Measurements from ENCODE around the gene SBF2.
"Not testable (repeated sequence)": the region's sequence is repeated elsewhere in the genome, so short reads cannot be mapped to it uniquely, and the experiment has no call there.

SBF2 gene

GRCh38 chr11:10108915-10109680, 184.9 kb downstream of the SBF2 start:
- peak in 1 of 2 experiments; percentile 24 for DNase-seq

GRCh38 chr11:10107497-10107896, 186.5 kb downstream of the SBF2 start:
- DNase-seq = no peak

- no peak for DNase-seq
Observed at GRCh38 chr11:10097615-10098014, 196.4 kb downstream of the SBF2 start.

GRCh38 chr11:10096987-10097386, 197.0 kb downstream of the SBF2 start:
- DNase-seq = no peak

- DNase-seq = no peak
Observed at GRCh38 chr11:10095412-10096208, 198.4 kb downstream of the SBF2 start.

- no peak for DNase-seq
Observed at GRCh38 chr11:10092426-10092825, 201.6 kb downstream of the SBF2 start.

GRCh38 chr11:10091314-10092045, 202.5 kb downstream of the SBF2 start:
- DNase-seq = no peak

- not testable (repeated sequence) for DNase-seq
Observed at GRCh38 chr11:10087923-10088225, 206.1 kb downstream of the SBF2 start.

GRCh38 chr11:10087186-10087922, 206.7 kb downstream of the SBF2 start:
- DNase-seq = peak; percentile 56 to 63

- no peak for DNase-seq
Observed at GRCh38 chr11:10080138-10080537, 213.9 kb downstream of the SBF2 start.

GRCh38 chr11:10076458-10077141, 217.4 kb downstream of the SBF2 start:
- no peak for DNase-seq

GRCh38 chr11:10075141-10075540, 218.9 kb downstream of the SBF2 start:
- DNase-seq = no peak

GRCh38 chr11:10072841-10073240, 221.2 kb downstream of the SBF2 start:
- no peak for DNase-seq

- no peak for DNase-seq
Observed at GRCh38 chr11:10072142-10072541, 221.9 kb downstream of the SBF2 start.

- no peak for DNase-seq
Observed at GRCh38 chr11:10067629-10068300, 226.3 kb downstream of the SBF2 start.

- no peak for DNase-seq
Observed at GRCh38 chr11:10066441-10066840, 227.6 kb downstream of the SBF2 start.

GRCh38 chr11:10064828-10065227, 229.2 kb downstream of the SBF2 start:
- no peak for DNase-seq

- no peak for DNase-seq
Observed at GRCh38 chr11:10058356-10058755, 235.7 kb downstream of the SBF2 start.

GRCh38 chr11:10051868-10052586, 242.0 kb downstream of the SBF2 start:
- no peak for DNase-seq

- no peak for DNase-seq
Observed at GRCh38 chr11:10050561-10050960, 243.5 kb downstream of the SBF2 start.

- no peak for DNase-seq
Observed at GRCh38 chr11:10049756-10050155, 244.3 kb downstream of the SBF2 start.

Measured in NCI-H1930 (cell line).